Measurements from ENCODE around the gene USF3. TPM values are rescaled to one million over a fixed set of nuclear protein-coding genes. Genes with fewer than 3 reads are reported as not detected.

The USF3 gene
- total and polyA plus RNA-seq, 2 donors (not counting 1 experiment from before 2014, with no cell fraction given): 9.8 to 38.9 TPM

DNA sequence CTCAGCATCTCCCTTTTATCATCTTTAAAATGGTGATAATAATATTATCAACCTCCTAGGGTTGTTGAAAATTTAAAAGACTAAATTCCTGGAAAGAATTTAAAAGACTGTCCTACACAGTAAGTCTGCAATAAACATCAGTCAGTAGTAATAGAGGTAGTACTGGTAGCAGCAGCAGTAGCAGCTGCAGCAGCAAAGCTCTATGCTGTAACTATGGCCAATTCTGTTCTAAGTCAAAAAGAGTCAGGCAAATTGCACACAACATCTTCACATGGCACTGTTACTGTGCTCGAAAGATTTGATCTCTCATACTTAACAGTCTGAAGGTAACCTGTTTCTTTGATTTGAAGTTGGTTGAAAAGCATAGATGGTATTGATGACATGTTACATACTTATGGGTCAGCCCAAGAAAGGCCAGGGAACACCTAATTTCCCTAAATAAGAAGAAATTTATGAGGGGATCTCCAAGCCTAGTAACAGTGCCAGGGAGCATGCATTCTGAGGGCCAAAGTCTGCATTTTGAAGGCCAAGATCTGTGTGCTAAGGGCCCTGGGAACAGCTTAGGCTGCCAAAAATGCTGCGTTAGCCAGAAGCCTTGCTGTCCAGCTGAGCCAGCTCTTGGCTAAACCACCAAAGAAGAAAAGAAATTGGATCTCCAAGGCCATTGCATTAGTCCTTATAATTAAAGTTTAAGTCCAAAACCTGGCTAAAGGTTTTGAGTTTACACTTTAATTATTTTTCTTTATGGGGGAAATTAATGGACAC, 95.8 kb downstream of the USF3 start:
- no peak for DNase-seq
- TF ChIP-seq CTCF (IDR thresholded peaks at IDR 0.05) (no peak), EZH2 (IDR thresholded peaks at IDR 0.05; ENCODE audit: borderline replicate concordance, insufficient read depth, low read depth, low read length, poor library complexity, severe bottlenecking) (no peak)
- no peak overlapping the region for H3K9ac ChIP-seq (ENCODE audit: low read length)
- no peak overlapping the region for H3K27ac Mint-ChIP-seq
- no peak overlapping the region for H3K4me3 Mint-ChIP-seq
- no peak overlapping the region for H3K4me2 ChIP-seq (replicated peaks; ENCODE audit: low read depth, low read length, poor library complexity, severe bottlenecking)
- intact Hi-C loops (cut with micrococcal nuclease): no loop called here
- no peak for ATAC-seq (ENCODE audit: low read depth)
- H3K79me2 ChIP-seq (ENCODE audit: control insufficient read depth, insufficient read depth, low read length): no peaks in the 10 kb centered on the region
- H3K27me3 ChIP-seq (replicated peaks in 1 of 4; ENCODE audit: control extremely low read depth in 1 of 4, control insufficient read depth in 3 of 4, insufficient read depth in 4 of 4, low read length in 3 of 4): no peaks in the 10 kb centered on the region
- no peaks in the 10 kb centered on the region for H3K9me3 Mint-ChIP-seq (ENCODE audit: insufficient read depth)
- ChIA-PET CTCF (interaction anchor here (1.2 kb wide), 1 partner anchor 107 kb away, joined by 4 read pairs; no protein-coding TSS in a partner anchor), POLR2A (interaction anchor here (1.3 kb wide), 1 partner anchor 23 kb away, joined by 3 read pairs; no protein-coding TSS in a partner anchor)
- H3K9me3 ChIP-seq (ENCODE audit: control extremely low read depth in 1 of 3, control insufficient read depth in 2 of 3, insufficient read depth in 1 of 3, low read length in 2 of 3): no peaks in the 10 kb centered on the region
- no peak overlapping the region for H2AFZ ChIP-seq (ENCODE audit: insufficient read depth, low read depth, low read length, poor library complexity, severe bottlenecking)
- H3K27ac ChIP-seq (ENCODE audit: low read length in 2 of 2): no peak overlapping the region
- no peaks in the 10 kb centered on the region for H4K20me1 ChIP-seq (ENCODE audit: control insufficient read depth, insufficient read depth, low read length, poor library complexity, severe bottlenecking)
- H3K36me3 ChIP-seq (replicated peaks in 1 of 2; ENCODE audit: control extremely low read depth in 1 of 2, control insufficient read depth in 1 of 2, extremely low read depth in 1 of 2, insufficient read depth in 2 of 2, low read length in 1 of 2): peaks cover 3 to 33% of the 10 kb centered on the region in 2 experiments
- H3K4me1 ChIP-seq (ENCODE audit: control insufficient read depth in 2 of 2, insufficient read depth in 2 of 2, low read length in 2 of 2): no peaks in the 10 kb centered on the region
- H3K4me3 ChIP-seq (ENCODE audit: control extremely low read depth in 1 of 5, extremely low read depth in 1 of 5, insufficient read depth in 1 of 5, low read depth in 2 of 5, low read length in 4 of 5): no peak overlapping the region
- no peaks in the 10 kb centered on the region for H3K27me3 Mint-ChIP-seq
- peaks cover 3% of the 10 kb centered on the region for H3K4me1 Mint-ChIP-seq
- 100% methylated on average over 1 of the region's 2 CpGs for WGBS (ENCODE audit: insufficient coverage)

Small RNA genes within 50 kb of the gene (small RNA-seq; reads per million reads assigned to genes)
- not detected for gene RN7SL767P (ENCODE audit: insufficient read length, low read depth, low replicate concordance)

Other genes starting within 250 kb of the USF3 start
- gene SPICE1, start 181.5 kb downstream of the USF3 start, total RNA-seq: 40.2 and 51.4 TPM in 2 replicates
- gene SPICE1, start 181.5 kb downstream of the USF3 start, polyA plus RNA-seq: 5.6 and 6.9 TPM in 2 replicates
- 75.4 and 84.4 TPM in 2 replicates for gene SIDT1, start 164.1 kb downstream of the USF3 start, total RNA-seq
- 53.2 and 61.2 TPM in 2 replicates for gene SIDT1, start 164.1 kb downstream of the USF3 start, polyA plus RNA-seq
- 116 and 117 TPM in 2 replicates for gene NAA50, start 49.6 kb upstream of the USF3 start, total RNA-seq
- gene NAA50, start 49.6 kb upstream of the USF3 start, polyA plus RNA-seq: 27.6 and 34.0 TPM in 2 replicates
- 42.7 and 44.3 TPM in 2 replicates for gene ATP6V1A, start 50.4 kb upstream of the USF3 start, total RNA-seq
- 7.6 and 8.6 TPM in 2 replicates for gene ATP6V1A, start 50.4 kb upstream of the USF3 start, polyA plus RNA-seq
- 47.1 and 52.5 TPM in 2 replicates for gene GRAMD1C, start 142.1 kb upstream of the USF3 start, total RNA-seq
- gene GRAMD1C, start 142.1 kb upstream of the USF3 start, polyA plus RNA-seq: 3.8 and 8.5 TPM in 2 replicates